ENCODE results near the gene BTLA.

The BTLA gene

DNA sequence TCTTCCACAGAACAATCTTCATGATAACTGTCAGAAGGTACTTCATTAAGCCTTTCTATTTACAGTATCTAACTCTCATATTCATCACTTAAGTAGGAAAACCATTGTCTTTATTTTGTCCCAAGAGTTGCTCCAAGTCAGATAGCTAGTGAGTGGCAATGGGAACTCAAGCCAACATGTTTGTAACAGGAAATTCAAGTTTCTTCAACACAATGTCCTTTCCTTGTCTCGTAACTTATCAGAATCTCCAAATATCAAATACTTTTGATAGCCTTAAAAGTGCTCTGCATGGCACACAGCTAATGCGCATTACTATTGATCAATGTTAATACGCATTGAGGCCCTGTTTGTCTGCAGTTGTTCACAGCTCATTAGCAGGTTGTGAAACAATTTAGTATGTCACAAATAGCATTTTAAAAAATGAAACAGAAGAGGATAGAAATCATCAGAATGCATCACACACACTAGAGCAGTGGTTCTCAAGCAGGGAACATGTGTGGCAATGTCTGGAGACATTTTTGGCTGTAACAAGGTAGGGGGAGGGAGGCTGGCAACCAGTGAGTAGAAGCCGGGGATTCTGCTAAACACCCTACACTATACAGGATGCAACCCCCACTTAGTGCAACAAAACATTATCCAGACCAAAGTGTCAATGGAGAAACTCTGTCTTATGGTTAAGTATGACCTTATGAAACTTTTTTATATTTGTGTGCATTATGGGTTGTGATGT is 27.5 kb downstream of the BTLA start:
- Histone ChIP-seq H3K9me3 (ENCODE audit: insufficient read depth, low read length) (no peaks in the 10 kb centered on the region), H4K20me1 (ENCODE audit: low read depth, low read length) (no peaks in the 10 kb centered on the region), H3F3A (ENCODE audit: insufficient read depth) (no peaks in the 10 kb centered on the region), H3K9me2 (replicated peaks; ENCODE audit: insufficient read depth, low read length) (no peaks in the 10 kb centered on the region), H3K4me3 (ENCODE audit: insufficient read depth, low read length, poor library complexity, severe bottlenecking) (no peak overlapping the region), H2AFZ (ENCODE audit: low read depth, low read length, severe bottlenecking) (no peak overlapping the region), H3K27me3 (ENCODE audit: low read length) (no peaks in the 10 kb centered on the region), H3K9ac (ENCODE audit: low read length) (no peak overlapping the region), H3K4me2 (ENCODE audit: low read depth, low read length, poor library complexity, severe bottlenecking) (no peak overlapping the region), H3K79me2 (ENCODE audit: insufficient read depth, low read length) (no peaks in the 10 kb centered on the region), H3K27ac (ENCODE audit: low read depth, low read length) (no peak overlapping the region), H3K36me3 (ENCODE audit: low read length) (no peaks in the 10 kb centered on the region; the same call in 1 of the 2 replicates)
- no peak for TF ChIP-seq EZH2phosphoT487 (conservative IDR thresholded peaks at IDR 0.05; ENCODE audit: low read length)
- TF ChIP-seq, protein P1, sequence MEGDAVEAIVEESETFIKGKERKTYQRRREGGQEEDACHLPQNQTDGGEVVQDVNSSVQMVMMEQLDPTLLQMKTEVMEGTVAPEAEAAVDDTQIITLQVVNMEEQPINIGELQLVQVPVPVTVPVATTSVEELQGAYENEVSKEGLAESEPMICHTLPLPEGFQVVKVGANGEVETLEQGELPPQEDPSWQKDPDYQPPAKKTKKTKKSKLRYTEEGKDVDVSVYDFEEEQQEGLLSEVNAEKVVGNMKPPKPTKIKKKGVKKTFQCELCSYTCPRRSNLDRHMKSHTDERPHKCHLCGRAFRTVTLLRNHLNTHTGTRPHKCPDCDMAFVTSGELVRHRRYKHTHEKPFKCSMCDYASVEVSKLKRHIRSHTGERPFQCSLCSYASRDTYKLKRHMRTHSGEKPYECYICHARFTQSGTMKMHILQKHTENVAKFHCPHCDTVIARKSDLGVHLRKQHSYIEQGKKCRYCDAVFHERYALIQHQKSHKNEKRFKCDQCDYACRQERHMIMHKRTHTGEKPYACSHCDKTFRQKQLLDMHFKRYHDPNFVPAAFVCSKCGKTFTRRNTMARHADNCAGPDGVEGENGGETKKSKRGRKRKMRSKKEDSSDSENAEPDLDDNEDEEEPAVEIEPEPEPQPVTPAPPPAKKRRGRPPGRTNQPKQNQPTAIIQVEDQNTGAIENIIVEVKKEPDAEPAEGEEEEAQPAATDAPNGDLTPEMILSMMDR (IDR thresholded peaks at IDR 0.05; ENCODE audit: insufficient read depth, low read length, poor library complexity, severe bottlenecking): no peak

DNA sequence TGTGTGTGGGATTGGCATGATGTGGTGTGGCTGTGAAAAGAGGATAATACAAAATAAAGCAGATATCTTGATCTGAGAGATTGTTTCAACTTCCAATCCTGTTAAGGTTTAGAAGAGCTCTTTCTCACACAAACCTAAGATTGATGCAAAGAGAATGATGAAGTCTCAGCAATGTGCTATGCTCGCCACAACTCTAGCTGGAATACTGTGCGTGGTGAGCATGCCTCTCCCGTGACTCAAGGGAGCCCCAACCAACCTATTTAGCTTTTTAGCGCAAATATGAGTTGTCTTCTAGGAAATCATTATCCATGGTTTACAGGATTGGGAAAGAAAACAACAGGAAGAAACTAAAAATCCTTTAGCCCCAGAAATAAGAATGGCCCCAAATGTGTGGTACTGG is 28.5 kb downstream of the BTLA start:
- H3K36me3 ChIP-seq (ENCODE audit: low read length): no peaks in the 10 kb centered on the region
- no peaks in the 10 kb centered on the region for H3K9me3 ChIP-seq (ENCODE audit: insufficient read depth, low read length)
- TF ChIP-seq, protein P1 (IDR thresholded peaks at IDR 0.05; ENCODE audit: insufficient read depth, low read length, poor library complexity, severe bottlenecking): no peak
- no peaks in the 10 kb centered on the region for H3K9me2 ChIP-seq (replicated peaks; ENCODE audit: insufficient read depth, low read length)
- H3F3A ChIP-seq (ENCODE audit: insufficient read depth): no peaks in the 10 kb centered on the region
- no peaks in the 10 kb centered on the region for H3K27me3 ChIP-seq (ENCODE audit: low read length)
- no peak overlapping the region for H3K4me2 ChIP-seq (ENCODE audit: low read depth, low read length, poor library complexity, severe bottlenecking)
- no peaks in the 10 kb centered on the region for H4K20me1 ChIP-seq (ENCODE audit: low read depth, low read length)
- no peak overlapping the region for H3K27ac ChIP-seq (ENCODE audit: low read depth, low read length)
- H3K79me2 ChIP-seq (ENCODE audit: insufficient read depth, low read length): no peaks in the 10 kb centered on the region
- no peak overlapping the region for H3K4me3 ChIP-seq (ENCODE audit: insufficient read depth, low read length, poor library complexity, severe bottlenecking)
- H3K9ac ChIP-seq (ENCODE audit: low read length): no peak overlapping the region
- no peak overlapping the region for H2AFZ ChIP-seq (ENCODE audit: low read depth, low read length, severe bottlenecking)

DNA sequence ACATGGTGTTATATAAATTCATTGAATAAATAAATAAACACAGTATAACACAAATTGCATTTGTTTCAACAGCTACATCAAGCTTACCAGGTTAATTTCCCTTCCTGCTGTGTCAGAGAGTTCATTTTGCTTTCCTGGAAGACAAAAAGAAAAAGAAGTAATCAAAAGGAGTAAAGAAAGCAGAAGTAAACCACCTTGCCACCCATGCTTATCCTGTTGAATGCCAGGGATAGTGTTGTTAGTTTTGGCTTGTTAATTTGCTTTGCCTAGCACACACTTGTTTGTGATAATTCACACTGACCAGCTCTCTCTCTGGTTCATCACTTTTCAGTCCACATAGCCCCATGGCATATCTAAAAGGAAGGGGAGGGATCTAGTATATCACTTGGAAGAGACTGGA is 29.6 kb downstream of the BTLA start:
- H2AFZ ChIP-seq (ENCODE audit: low read depth, low read length, severe bottlenecking): no peak overlapping the region
- H3K9me2 ChIP-seq (replicated peaks; ENCODE audit: insufficient read depth, low read length): no peaks in the 10 kb centered on the region
- no peak overlapping the region for H3K27ac ChIP-seq (ENCODE audit: low read depth, low read length)
- H3K79me2 ChIP-seq (ENCODE audit: insufficient read depth, low read length): no peaks in the 10 kb centered on the region
- no peak overlapping the region for H3K9ac ChIP-seq (ENCODE audit: low read length)
- no peaks in the 10 kb centered on the region for H3F3A ChIP-seq (ENCODE audit: insufficient read depth)
- no peaks in the 10 kb centered on the region for H3K27me3 ChIP-seq (ENCODE audit: low read length)
- H3K9me3 ChIP-seq (ENCODE audit: insufficient read depth, low read length): no peaks in the 10 kb centered on the region
- no peaks in the 10 kb centered on the region for H4K20me1 ChIP-seq (ENCODE audit: low read depth, low read length)
- TF ChIP-seq EZH2phosphoT487 (conservative IDR thresholded peaks at IDR 0.05; ENCODE audit: low read length): no peak
- TF ChIP-seq, protein P1 (IDR thresholded peaks at IDR 0.05; ENCODE audit: insufficient read depth, low read length, poor library complexity, severe bottlenecking): no peak
- no peak overlapping the region for H3K4me3 ChIP-seq (ENCODE audit: insufficient read depth, low read length, poor library complexity, severe bottlenecking)
- H3K4me2 ChIP-seq (ENCODE audit: low read depth, low read length, poor library complexity, severe bottlenecking): no peak overlapping the region
- H3K36me3 ChIP-seq (ENCODE audit: low read length): no peaks in the 10 kb centered on the region
